Karpas-422 (cell line): ENCODE measurements around the gene STK24. TPM values are rescaled to one million over a fixed set of nuclear protein-coding genes. Genes with fewer than 3 reads are reported as not detected.

Experiments used
- DNase-seq: peaks from one replicate; pipeline ENCODE4 v3.0.0-alpha.2; 2015
- H2AFZ ChIP-seq: fragments of 200-600 bp; sonication (generic); 2 replicates; pipeline ENCODE4 v1.6.1; 2014; ENCODE audit warnings: antibody characterized with exemption, low read length, mixed read lengths
- H3K27ac ChIP-seq: fragments of 200-600 bp; sonication (generic); 2 replicates; pipeline ENCODE4 v1.5.1; 2014; ENCODE audit warnings: mild to moderate bottlenecking, low read length, moderate library complexity
- H3K27me3 ChIP-seq: fragments of 200-600 bp; sonication (generic); 2 replicates; pipeline ENCODE4 v1.6.1; 2014; ENCODE audit warnings: low read length, mixed read lengths
- H3K36me3 ChIP-seq: fragments of 200-600 bp; sonication (generic); 2 replicates; pipeline ENCODE4 v1.6.1; 2014; ENCODE audit warnings: low read length, mixed read lengths; ENCODE audit not compliant: insufficient read depth
- H3K4me1 ChIP-seq: fragments of 200-600 bp; sonication (generic); 2 replicates; pipeline ENCODE4 v1.6.1; 2014; ENCODE audit warnings: mild to moderate bottlenecking, low read length, mixed read lengths
- H3K4me2 ChIP-seq: fragments of 200-600 bp; sonication (generic); 2 replicates; pipeline ENCODE4 v1.6.1; 2014; ENCODE audit warnings: low read length, low read depth, mild to moderate bottlenecking; ENCODE audit not compliant: poor library complexity, severe bottlenecking
- H3K4me3 ChIP-seq: fragments of 200-600 bp; sonication (generic); 2 replicates; pipeline ENCODE4 v1.5.1; 2014; ENCODE audit warnings: mild to moderate bottlenecking, antibody characterized with exemption, low read length, mixed read lengths
- H3K79me2 ChIP-seq: fragments of 200-600 bp; sonication (generic); 2 replicates; pipeline ENCODE4 v1.6.1; 2014; ENCODE audit warnings: mild to moderate bottlenecking, low read length, mixed read lengths
- H3K9ac ChIP-seq: fragments of 200-600 bp; sonication (generic); 2 replicates; pipeline ENCODE4 v1.6.0; 2014; ENCODE audit warnings: low read length
- H3K9me2 ChIP-seq: fragments of 200-600 bp; sonication (generic), shearing (Covaris generic); replicated peaks from 2 replicates; pipeline ENCODE4 v1.6.0; 2014; ENCODE audit warnings: mild to moderate bottlenecking, low read length, moderate library complexity; ENCODE audit not compliant: insufficient read depth
- H3K9me3 ChIP-seq: fragments of 300-700, 200-600 bp; sonication (generic); 2 replicates; pipeline ENCODE4 v1.6.1; 2014; ENCODE audit warnings: low read length, mixed read lengths
- H4K20me1 ChIP-seq: fragments of 200-600 bp; sonication (generic); 2 replicates; pipeline ENCODE4 v1.6.1; 2014; ENCODE audit warnings: mild to moderate bottlenecking, antibody characterized with exemption, low read length, low read depth; ENCODE audit not compliant: insufficient read depth
- total RNA-seq: library from RNA; depleted of rRNA; stranded (reverse); fragments of >200 nt; shearing (Covaris generic); gene quantifications from 2 replicates; pipeline ENCODE4 v1.2.3, GENCODE V29; 2014; ENCODE audit warnings: low replicate concordance

Gene STK24
- total RNA-seq, 1 experiment from 2014 or later: 107 TPM

DNA sequence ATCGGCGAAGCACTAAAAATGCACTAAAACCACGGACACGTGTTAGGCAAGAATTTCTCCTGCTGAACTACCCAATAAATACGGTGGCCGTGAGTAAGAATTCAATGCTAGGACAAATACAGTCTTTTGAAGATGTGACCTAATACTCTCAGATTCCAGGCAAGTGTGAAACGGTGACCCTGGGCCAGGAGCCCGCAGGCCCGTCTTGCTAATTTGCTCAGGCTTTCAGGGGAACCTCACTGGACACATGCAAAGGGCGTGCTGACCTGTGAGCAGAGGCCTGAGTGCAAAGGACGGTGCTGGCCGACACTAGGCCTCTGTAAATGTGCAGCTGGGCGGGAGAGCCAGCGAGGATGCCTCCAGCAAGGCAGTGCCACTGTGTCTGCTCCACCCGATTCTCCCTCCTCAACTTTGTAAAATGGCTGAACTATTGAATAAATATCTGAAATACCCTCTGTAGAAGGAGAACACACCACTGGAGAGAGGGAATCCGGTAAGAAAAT lies 70.1 kb downstream of the STK24 start:
- Histone ChIP-seq H3K9me3 (no peaks in the 10 kb centered on the region), H3K27me3 (no peaks in the 10 kb centered on the region), H3K36me3 (no peaks in the 10 kb centered on the region), H4K20me1 (peaks cover 46% of the 10 kb centered on the region), H3K4me2 (no peak overlapping the region), H2AFZ (no peak overlapping the region), H3K4me1 (peaks cover 43% of the 10 kb centered on the region), H3K4me3 (no peak overlapping the region), H3K27ac (no peak overlapping the region), H3K9ac (no peak overlapping the region), H3K9me2 (no peaks in the 10 kb centered on the region), H3K79me2 (peaks cover 100% of the 10 kb centered on the region)
- no peak for DNase-seq

DNA sequence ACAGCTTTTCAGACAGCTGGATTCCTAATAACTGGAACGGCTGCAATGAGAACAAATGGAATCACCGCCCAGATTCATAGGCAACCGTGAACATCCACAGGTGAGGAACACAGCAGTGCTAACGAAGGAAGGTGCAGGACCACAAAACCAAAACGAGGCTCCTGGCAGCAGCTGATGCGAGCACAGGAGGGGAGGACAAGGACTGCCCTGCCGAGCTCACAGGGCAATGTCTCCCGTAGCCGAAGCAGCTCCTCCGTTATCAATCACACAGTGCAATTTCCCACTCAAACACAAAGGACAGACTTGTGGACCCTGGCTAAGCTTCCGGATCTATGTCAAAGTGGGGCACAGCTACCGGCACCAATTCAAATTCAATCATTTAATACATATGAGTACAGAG lies 70.6 kb downstream of the STK24 start:
- no peaks in the 10 kb centered on the region for H3K36me3 ChIP-seq
- no peaks in the 10 kb centered on the region for H3K9me3 ChIP-seq
- H3K9me2 ChIP-seq: no peaks in the 10 kb centered on the region
- H3K27ac ChIP-seq: no peak overlapping the region
- no peak overlapping the region for H3K4me2 ChIP-seq
- peaks cover 43% of the 10 kb centered on the region for H4K20me1 ChIP-seq
- H2AFZ ChIP-seq: no peak overlapping the region
- no peak overlapping the region for H3K4me3 ChIP-seq
- peaks cover 39% of the 10 kb centered on the region for H3K4me1 ChIP-seq
- peaks cover 100% of the 10 kb centered on the region for H3K79me2 ChIP-seq
- no peak overlapping the region for H3K9ac ChIP-seq
- DNase-seq: no peak
- no peaks in the 10 kb centered on the region for H3K27me3 ChIP-seq

DNA sequence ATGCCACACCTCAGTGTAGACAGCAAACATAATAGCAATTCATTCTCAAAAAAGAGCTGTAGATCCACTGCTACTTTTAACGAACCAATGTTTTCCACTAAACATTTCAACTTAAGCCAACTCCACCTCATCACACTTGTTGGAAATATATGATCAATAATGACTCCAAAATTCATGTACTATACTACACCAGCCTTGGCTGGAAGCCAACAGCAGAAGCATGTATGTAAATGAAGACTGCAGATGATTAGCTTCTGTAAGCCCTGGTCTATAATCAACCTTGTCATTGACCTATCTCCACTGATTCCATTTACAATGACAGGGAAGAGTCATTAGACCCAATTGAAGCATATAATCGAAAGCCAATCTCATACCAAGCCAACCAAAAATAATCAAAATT lies 71.7 kb downstream of the STK24 start:
- H3K27me3 ChIP-seq: no peaks in the 10 kb centered on the region
- H3K9ac ChIP-seq: no peak overlapping the region
- no peak for DNase-seq
- no peaks in the 10 kb centered on the region for H3K36me3 ChIP-seq
- no peak overlapping the region for H3K4me3 ChIP-seq
- H3K27ac ChIP-seq: no peak overlapping the region
- H3K79me2 ChIP-seq: peaks cover 100% of the 10 kb centered on the region
- H2AFZ ChIP-seq: no peak overlapping the region
- no peak overlapping the region for H3K4me2 ChIP-seq
- peaks cover 35% of the 10 kb centered on the region for H4K20me1 ChIP-seq
- no peaks in the 10 kb centered on the region for H3K9me3 ChIP-seq
- H3K9me2 ChIP-seq: no peaks in the 10 kb centered on the region
- H3K4me1 ChIP-seq: peaks cover 34% of the 10 kb centered on the region

DNA sequence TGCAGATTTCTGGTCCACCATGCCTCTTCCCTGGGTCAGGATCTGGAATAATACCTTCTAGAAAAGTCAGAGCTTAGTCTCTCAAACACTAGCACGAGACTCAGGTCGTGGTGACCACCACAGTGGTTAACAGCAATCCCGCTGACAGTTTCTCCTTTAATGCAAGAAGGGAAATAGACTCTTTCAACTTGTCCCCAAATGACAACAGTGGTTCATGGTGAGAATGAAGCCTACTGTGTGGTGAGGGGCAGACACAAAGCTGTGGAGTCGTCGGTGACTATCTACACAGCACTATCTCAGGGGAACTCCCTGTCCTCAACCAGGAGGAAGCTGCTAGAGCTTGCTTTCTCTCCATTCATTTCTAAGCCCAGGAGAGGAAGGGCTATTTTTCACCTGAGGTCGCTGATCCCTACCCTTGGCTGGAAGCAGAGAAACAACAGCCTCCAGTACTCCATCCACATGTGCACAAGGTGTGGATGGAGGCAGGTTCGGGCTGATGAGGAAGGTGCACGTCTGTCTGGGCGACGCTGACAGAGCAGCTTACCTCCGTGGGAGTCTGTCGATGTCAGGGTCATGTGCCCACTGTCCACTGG lies 72.4 kb downstream of the STK24 start:
- Histone ChIP-seq H3K4me3 (no peak overlapping the region), H3K27me3 (no peaks in the 10 kb centered on the region), H3K4me2 (no peak overlapping the region), H3K9me2 (no peaks in the 10 kb centered on the region), H3K27ac (no peak overlapping the region), H2AFZ (no peak overlapping the region), H3K9me3 (no peaks in the 10 kb centered on the region), H3K79me2 (peaks cover 100% of the 10 kb centered on the region), H3K36me3 (no peaks in the 10 kb centered on the region), H4K20me1 (peaks cover 34% of the 10 kb centered on the region), H3K4me1 (peaks cover 30% of the 10 kb centered on the region), H3K9ac (no peak overlapping the region)
- no peak for DNase-seq

DNA sequence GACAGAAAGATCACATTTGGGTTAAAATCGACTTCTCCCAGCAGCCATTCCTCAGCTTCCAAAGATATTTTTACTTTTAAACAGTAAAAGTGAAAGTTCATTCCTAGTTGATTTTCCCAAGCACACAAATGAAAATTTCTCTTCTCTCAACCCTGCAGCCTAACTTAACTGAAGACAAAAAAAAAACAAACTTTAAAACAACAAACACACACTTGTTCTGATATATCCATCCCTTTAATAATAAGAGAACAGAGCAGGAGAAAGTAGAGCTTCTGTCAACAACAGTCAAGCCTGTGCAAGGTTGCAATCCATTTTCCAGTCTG lies 72.9 kb downstream of the STK24 start:
- no peak overlapping the region for H3K4me3 ChIP-seq
- H2AFZ ChIP-seq: no peak overlapping the region
- no peaks in the 10 kb centered on the region for H3K9me3 ChIP-seq
- no peak overlapping the region for H3K9ac ChIP-seq
- DNase-seq: no peak
- peaks cover 100% of the 10 kb centered on the region for H3K79me2 ChIP-seq
- H3K9me2 ChIP-seq: no peaks in the 10 kb centered on the region
- H4K20me1 ChIP-seq: peaks cover 34% of the 10 kb centered on the region
- H3K36me3 ChIP-seq: no peaks in the 10 kb centered on the region
- H3K4me1 ChIP-seq: peaks cover 29% of the 10 kb centered on the region
- H3K27ac ChIP-seq: no peak overlapping the region
- H3K27me3 ChIP-seq: no peaks in the 10 kb centered on the region
- H3K4me2 ChIP-seq: no peak overlapping the region

DNA sequence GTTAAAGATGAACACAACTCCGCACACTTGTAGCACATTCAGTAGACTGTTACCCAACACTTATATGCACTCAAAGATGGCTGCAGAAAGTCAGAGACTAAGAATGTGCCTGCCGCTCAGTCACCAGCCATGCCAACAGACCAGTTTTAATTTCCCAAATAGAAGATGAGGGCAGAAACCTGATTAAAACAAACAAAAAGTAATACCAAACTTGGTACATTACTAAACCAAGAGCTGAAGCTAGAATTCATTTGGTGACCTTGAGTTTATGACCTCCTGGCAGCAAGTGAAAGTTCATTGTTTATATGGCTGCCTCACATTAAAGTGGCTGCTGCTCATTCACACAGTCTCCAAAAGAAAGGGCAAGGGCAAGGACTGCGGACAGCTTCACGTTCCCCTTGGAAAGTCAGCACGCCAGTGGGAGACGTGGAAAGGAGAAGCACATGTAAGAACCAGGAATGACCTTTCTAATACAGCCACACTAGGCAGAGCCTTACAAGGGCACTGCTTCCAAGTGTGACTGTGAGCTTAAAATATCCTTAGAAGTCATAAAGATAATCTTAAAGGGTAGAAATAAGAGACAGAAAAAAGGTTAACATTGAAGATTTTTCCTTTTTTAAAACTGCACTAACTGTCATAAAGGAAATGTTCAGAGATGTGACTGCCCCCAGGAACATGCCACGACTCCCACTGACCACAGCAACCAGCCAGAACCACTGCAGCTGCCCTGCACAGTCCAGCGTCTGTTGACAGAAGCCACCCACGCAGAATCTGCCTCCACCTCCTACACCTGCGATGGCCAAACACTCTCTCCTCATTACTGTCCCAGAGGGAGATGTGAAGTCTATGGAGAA lies 73.5 kb downstream of the STK24 start:
- Histone ChIP-seq H3K27me3 (no peaks in the 10 kb centered on the region), H3K9me2 (no peaks in the 10 kb centered on the region), H3K27ac (no peak overlapping the region), H3K4me1 (peaks cover 24% of the 10 kb centered on the region), H3K36me3 (no peaks in the 10 kb centered on the region), H4K20me1 (peaks cover 31% of the 10 kb centered on the region), H3K79me2 (peaks cover 100% of the 10 kb centered on the region), H3K4me3 (no peak overlapping the region), H3K9me3 (no peaks in the 10 kb centered on the region), H3K4me2 (no peak overlapping the region), H2AFZ (no peak overlapping the region), H3K9ac (no peak overlapping the region)
- no peak for DNase-seq

GRCh38 chr13:98500963-98501421 lies 75.9 kb downstream of the STK24 start:
- no peak for DNase-seq
- Histone ChIP-seq H3K4me1 (peaks cover 9% of the 10 kb centered on the region), H3K27me3 (no peaks in the 10 kb centered on the region), H3K9me2 (no peaks in the 10 kb centered on the region), H3K27ac (no peak overlapping the region), H3K9me3 (no peaks in the 10 kb centered on the region), H3K36me3 (no peaks in the 10 kb centered on the region), H4K20me1 (peaks cover 13% of the 10 kb centered on the region), H2AFZ (no peak overlapping the region), H3K9ac (no peak overlapping the region), H3K4me2 (no peak overlapping the region), H3K4me3 (no peak overlapping the region), H3K79me2 (peaks cover 100% of the 10 kb centered on the region)

GRCh38 chr13:98496966-98497365 lies 79.9 kb downstream of the STK24 start:
- Histone ChIP-seq H3K4me3 (no peak overlapping the region), H3K9me2 (no peaks in the 10 kb centered on the region), H2AFZ (no peak overlapping the region), H3K27me3 (no peaks in the 10 kb centered on the region), H4K20me1 (peaks cover 27% of the 10 kb centered on the region), H3K79me2 (peaks cover 95% of the 10 kb centered on the region), H3K4me2 (no peak overlapping the region), H3K36me3 (no peaks in the 10 kb centered on the region), H3K27ac (no peak overlapping the region), H3K9me3 (no peaks in the 10 kb centered on the region), H3K4me1 (no peaks in the 10 kb centered on the region; the same call in 1 of the 2 replicates), H3K9ac (no peak overlapping the region)
- DNase-seq: no peak
